Muscle of leg (tissue), 11 donors: ENCODE measurements around the gene OLFM1. TPM values are rescaled to one million over a fixed set of nuclear protein-coding genes. Genes with fewer than 3 reads are reported as not detected.

Experiments
- DNase-seq: peaks from one replicate; pipeline ENCODE4 v3.0.0; 2013
- H3K27ac ChIP-seq: one replicate; pipeline ENCODE4 v1.5.1; 2013; ENCODE audit warnings: mild to moderate bottlenecking, low read length, control low read depth
- H3K27me3 ChIP-seq: one replicate; pipeline ENCODE4 v1.6.1; 2013; ENCODE audit warnings: low read length; ENCODE audit not compliant: control insufficient read depth, insufficient read depth
- H3K36me3 ChIP-seq: one replicate; pipeline ENCODE4 v1.6.1; 2013; ENCODE audit warnings: low read length; ENCODE audit not compliant: control insufficient read depth, insufficient read depth
- H3K4me1 ChIP-seq: one replicate; pipeline ENCODE4 v1.6.1; 2013; ENCODE audit warnings: low read length; ENCODE audit not compliant: control insufficient read depth, insufficient read depth
- H3K4me3 ChIP-seq: one replicate; pipeline ENCODE4 v1.5.1; 2013; ENCODE audit warnings: low read length, control low read depth
- H3K9me3 ChIP-seq: replicated peaks from 2 replicates; pipeline ENCODE4 v1.6.1; 2013; ENCODE audit warnings: low read depth, low read length; ENCODE audit not compliant: control insufficient read depth
- WGBS: methylation state at CpG from one replicate; pipeline ENCODE4 v1.1.5; 2013; ENCODE audit warnings: missing lambda C conversion rate; ENCODE audit not compliant: insufficient coverage; 5-methylcytosine and 5-hydroxymethylcytosine counted together
- polyA plus RNA-seq, 8 donors: library from polyadenylated mRNA; unstranded; fragments of 120-200 nt; gene quantifications; one replicate each; pipeline versions ENCODE4 v1.2.1 to v1.2.3, GENCODE V29; 2013; ENCODE audit warnings: inconsistent platforms in 1 of 8, low replicate concordance in 1 of 8; ENCODE audit not compliant: insufficient read length in 8 of 8, insufficient read depth in 1 of 8
- total RNA-seq: library from RNA; stranded (reverse); fragments of 120-200 nt; gene quantifications from one replicate; pipeline ENCODE4 v1.2.4, GENCODE V29; 2013

OLFM1 gene
- total and polyA plus RNA-seq, 9 donors = 3.2 to 7.4 (median 4.7) TPM

DNA sequence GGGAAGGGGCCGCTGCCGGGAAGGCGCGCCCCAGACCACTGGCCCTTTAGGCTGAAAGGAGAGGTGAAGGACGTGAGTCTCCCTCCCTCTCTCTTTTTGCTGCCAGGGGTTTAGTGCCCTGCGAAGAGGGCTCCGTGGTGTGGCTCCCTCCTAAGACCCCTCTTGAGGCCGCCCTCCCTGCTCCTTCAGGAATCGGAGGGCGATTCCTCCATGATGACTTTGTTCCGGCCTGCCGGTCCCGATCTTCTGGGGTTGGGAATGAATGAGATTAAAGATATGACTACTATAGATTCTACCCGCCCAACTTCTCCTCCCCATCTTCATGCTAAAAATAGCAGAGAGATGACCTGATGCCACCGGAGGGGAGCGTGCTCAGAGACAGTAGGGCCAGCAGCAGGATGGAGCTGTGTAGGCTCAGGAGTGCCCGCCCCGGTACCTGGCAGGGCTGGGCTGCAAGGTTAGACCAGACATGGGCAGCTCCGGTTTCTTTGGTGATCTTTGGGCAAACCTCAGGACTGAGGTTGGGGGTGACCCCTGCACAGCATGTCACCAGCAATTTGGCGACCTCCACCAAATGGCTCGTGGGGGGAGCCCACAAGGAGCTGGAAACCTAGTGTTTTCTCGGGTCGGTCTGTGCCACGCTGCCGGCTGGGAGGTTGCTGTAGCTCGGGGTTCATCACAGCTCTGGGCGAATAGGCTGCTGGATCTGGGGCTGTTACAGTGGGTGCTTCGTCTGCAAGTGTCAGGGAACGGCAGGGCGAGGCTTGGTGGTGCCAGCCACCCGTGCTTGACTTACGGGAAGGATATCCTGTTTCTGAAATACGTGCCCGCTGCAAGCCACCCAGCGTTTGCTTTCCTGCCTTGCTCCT, 1.7 kb downstream of the OLFM1 start:
- DNase-seq = no peak
- 59% methylated on average over 23 of the region's 35 CpGs for WGBS
- Histone ChIP-seq H3K27me3 (peaks cover 79% of the 10 kb centered on the region), H3K27ac (no peak overlapping the region), H3K36me3 (no peaks in the 10 kb centered on the region), H3K4me1 (peaks cover 18% of the 10 kb centered on the region), H3K4me3 (no peak overlapping the region), H3K9me3 (no peaks in the 10 kb centered on the region)

DNA sequence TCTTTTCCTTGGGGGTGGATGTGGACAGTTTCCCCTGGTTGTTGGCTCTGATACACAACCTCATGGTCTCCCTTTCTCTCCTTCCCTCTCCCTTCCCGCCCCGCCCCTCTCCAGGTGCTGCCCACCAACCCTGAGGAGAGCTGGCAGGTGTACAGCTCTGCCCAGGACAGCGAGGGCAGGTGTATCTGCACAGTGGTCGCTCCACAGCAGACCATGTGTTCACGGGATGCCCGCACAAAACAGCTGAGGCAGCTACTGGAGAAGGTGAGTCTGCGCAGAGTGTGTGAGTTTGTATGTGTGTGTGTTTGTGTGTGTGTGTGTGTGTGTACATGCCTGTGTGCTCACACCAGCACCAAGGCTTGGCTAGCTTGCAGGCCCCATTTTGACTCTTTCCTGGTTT, 2.6 kb downstream of the OLFM1 start:
- no peak overlapping the region for H3K27ac ChIP-seq
- 92% methylated on average over 7 of the region's 7 CpGs for whole genome bisulfite sequencing
- no peaks in the 10 kb centered on the region for H3K36me3 ChIP-seq
- peaks cover 18% of the 10 kb centered on the region for H3K4me1 ChIP-seq
- H3K4me3 ChIP-seq = no peak overlapping the region
- no peaks in the 10 kb centered on the region for H3K9me3 ChIP-seq
- H3K27me3 ChIP-seq = peaks cover 74% of the 10 kb centered on the region
- DNase-seq = no peak

DNA sequence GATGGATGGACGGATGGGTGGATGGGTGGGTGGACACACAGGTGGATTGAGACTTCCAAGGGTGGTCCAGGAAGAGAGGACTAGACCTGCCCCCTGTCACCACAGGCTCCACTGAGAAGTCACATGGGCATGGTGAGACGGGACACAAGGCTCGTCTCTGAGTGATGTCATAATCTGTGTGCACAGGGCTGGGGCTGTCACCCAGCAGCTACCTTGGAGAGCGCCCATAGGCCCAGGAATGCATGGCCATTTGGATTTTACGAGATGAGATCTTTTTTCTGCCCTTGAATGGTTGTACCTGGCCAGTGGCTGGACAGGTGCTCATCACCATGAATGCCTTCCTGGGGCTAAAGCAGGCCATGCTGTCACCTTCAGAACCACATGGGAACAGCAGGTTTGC, 3.1 kb downstream of the OLFM1 start:
- WGBS = 34% methylated on average over 4 of the region's 5 CpGs
- Histone ChIP-seq H3K9me3 (no peaks in the 10 kb centered on the region), H3K27me3 (peaks cover 72% of the 10 kb centered on the region), H3K4me1 (peaks cover 18% of the 10 kb centered on the region), H3K4me3 (no peak overlapping the region), H3K27ac (no peak overlapping the region), H3K36me3 (no peaks in the 10 kb centered on the region)
- DNase-seq = no peak

GRCh38 chr9:135091545-135091944, 4.1 kb downstream of the OLFM1 start:
- H3K27ac ChIP-seq = no peak overlapping the region
- DNase-seq = no peak
- H3K36me3 ChIP-seq = no peaks in the 10 kb centered on the region
- no CpG with 5 or more reads among the region's 1 CpG for WGBS
- no peaks in the 10 kb centered on the region for H3K9me3 ChIP-seq
- H3K27me3 ChIP-seq = peaks cover 64% of the 10 kb centered on the region
- H3K4me3 ChIP-seq = no peak overlapping the region
- H3K4me1 ChIP-seq = peaks cover 10% of the 10 kb centered on the region

DNA sequence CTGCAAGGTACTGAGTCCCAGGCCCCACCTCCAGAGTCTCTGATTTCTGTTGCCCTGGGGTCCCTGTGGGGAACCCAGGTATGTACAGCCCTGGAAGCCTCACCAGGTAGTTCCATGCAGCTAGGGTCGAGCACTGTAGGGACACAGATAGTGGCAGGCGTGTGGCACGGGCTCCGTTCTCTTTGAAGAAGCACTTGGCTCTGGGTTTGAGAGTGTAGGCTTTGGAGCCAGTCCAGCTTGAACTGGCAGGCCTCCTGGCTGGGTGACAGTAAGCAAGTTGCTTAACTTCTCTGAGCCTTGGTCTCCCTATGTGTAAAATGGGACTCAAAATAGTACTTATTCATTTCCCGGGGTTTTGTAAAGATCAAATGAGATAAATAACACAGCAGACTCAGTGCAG, 5.6 kb downstream of the OLFM1 start:
- no peak for DNase-seq
- H3K27me3 ChIP-seq = peaks cover 54% of the 10 kb centered on the region
- no peak overlapping the region for H3K27ac ChIP-seq
- no peak overlapping the region for H3K4me3 ChIP-seq
- H3K4me1 ChIP-seq = peaks cover 3% of the 10 kb centered on the region
- H3K36me3 ChIP-seq = no peaks in the 10 kb centered on the region
- WGBS = 86% methylated on average over 4 of the region's 5 CpGs
- H3K9me3 ChIP-seq = no peaks in the 10 kb centered on the region

GRCh38 chr9:135093911-135094584, 6.6 kb downstream of the OLFM1 start:
- no peaks in the 10 kb centered on the region for H3K4me1 ChIP-seq
- peaks cover 44% of the 10 kb centered on the region for H3K27me3 ChIP-seq
- no peaks in the 10 kb centered on the region for H3K36me3 ChIP-seq
- H3K4me3 ChIP-seq = no peak overlapping the region
- no peak overlapping the region for H3K27ac ChIP-seq
- no peaks in the 10 kb centered on the region for H3K9me3 ChIP-seq
- no peak for DNase-seq
- 37% methylated on average over 5 of the region's 13 CpGs for WGBS

- no peaks in the 10 kb centered on the region for H3K4me1 ChIP-seq
- DNase-seq = no peak
- no peaks in the 10 kb centered on the region for H3K36me3 ChIP-seq
- WGBS = 37% methylated on average over 9 of the region's 9 CpGs
- H3K27me3 ChIP-seq = peaks cover 27% of the 10 kb centered on the region
- no peak overlapping the region for H3K4me3 ChIP-seq
- H3K27ac ChIP-seq = no peak overlapping the region
- H3K9me3 ChIP-seq = no peaks in the 10 kb centered on the region
These were observed 8.3 kb downstream of the OLFM1 start for GRCh38 chr9:135095470-135096407.

DNA sequence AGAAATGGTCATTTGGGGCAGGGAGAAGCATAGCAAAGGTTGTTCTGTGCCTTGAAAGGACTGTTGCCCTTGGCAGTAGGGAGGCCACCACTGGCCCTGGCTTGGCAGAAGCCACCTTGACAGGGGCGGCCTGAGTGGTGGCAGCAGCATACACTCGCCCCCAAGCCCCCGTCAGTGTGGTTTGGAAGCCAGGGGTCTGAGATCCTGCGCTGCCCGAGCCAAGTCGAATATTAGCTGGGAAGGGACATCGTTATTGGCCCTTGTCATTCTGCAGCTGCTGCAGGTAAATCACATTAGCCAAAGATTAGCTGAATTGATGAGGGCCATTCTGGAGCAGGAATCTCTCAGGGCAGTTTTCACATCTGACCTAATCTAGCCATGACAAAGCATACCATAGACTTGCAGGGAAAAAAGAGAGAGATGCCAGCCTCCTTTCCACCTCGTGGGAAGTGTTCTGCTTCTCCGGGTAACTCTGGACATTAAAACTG, 9.0 kb downstream of the OLFM1 start:
- DNase-seq = no peak
- Histone ChIP-seq H3K9me3 (no peaks in the 10 kb centered on the region), H3K27ac (no peak overlapping the region), H3K4me1 (no peaks in the 10 kb centered on the region), H3K4me3 (no peak overlapping the region), H3K36me3 (no peaks in the 10 kb centered on the region), H3K27me3 (peaks cover 24% of the 10 kb centered on the region)
- WGBS = 85% methylated on average over 7 of the region's 9 CpGs

DNA sequence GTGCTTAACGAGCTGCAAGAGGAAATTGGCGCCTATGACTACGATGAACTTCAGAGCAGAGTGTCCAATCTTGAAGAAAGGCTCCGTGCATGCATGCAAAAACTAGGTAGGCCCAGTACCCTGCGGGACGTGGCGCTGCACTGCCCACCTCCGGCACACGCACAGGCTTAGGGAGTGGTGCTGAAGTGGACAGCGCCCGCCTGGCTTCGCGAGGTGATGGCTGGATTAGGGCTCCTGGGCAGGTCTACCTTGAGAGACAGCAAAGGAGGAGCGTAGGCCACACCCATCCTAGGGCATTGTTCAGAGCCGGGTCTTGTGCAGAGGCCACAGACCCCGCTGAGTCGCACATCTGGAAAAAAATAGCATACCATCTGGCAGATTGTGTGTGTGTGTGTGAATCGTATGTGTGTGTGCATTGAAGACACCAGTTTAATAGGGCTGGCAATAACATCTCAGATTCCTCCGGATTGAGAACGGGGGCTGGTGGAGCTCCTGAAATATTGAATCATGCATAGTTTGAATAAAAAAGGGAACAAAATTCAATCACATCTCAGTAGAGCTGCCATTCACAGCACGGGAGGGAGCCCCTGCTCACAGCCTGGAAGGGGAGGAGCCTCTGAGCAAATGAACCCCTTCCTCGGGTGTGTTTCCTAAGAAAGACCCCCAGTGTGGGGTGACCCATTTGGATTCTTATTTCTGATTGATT, 11.1 kb downstream of the OLFM1 start:
- H3K27ac ChIP-seq = no peak overlapping the region
- H3K9me3 ChIP-seq = no peaks in the 10 kb centered on the region
- 18% methylated on average over 16 of the region's 22 CpGs for WGBS
- H3K4me1 ChIP-seq = peaks cover 10% of the 10 kb centered on the region
- peaks cover 11% of the 10 kb centered on the region for H3K27me3 ChIP-seq
- DNase-seq = peak; percentile 40
- no peaks in the 10 kb centered on the region for H3K36me3 ChIP-seq
- H3K4me3 ChIP-seq = no peak overlapping the region
